ENCODE measurements around the gene NDUFB4.
"Not testable (repeated sequence)": the region's sequence is repeated elsewhere in the genome, so short reads cannot be mapped to it uniquely, and the experiment has no call there.

Gene NDUFB4

GRCh38 chr3:120636795-120637401 is 40.8 kb downstream of the NDUFB4 start:
- DNase-seq (ENCODE audit: low read depth in 2 of 3, low spot score in 1 of 3) = no peak

- no peak for DNase-seq (ENCODE audit: low read depth in 2 of 3, low spot score in 1 of 3)
Measured at GRCh38 chr3:120637851-120638559, 41.9 kb downstream of the NDUFB4 start.

GRCh38 chr3:120638820-120639219 is 42.7 kb downstream of the NDUFB4 start:
- DNase-seq (ENCODE audit: low read depth in 2 of 3, low spot score in 1 of 3) = not testable (repeated sequence)

GRCh38 chr3:120640231-120640630 is 44.1 kb downstream of the NDUFB4 start:
- no peak for DNase-seq (ENCODE audit: low read depth in 2 of 3, low spot score in 1 of 3)

GRCh38 chr3:120641696-120642246 is 45.6 kb downstream of the NDUFB4 start:
- no peak for DNase-seq (ENCODE audit: low read depth in 2 of 3, low spot score in 1 of 3)

- no peak for DNase-seq (ENCODE audit: low read depth in 2 of 3, low spot score in 1 of 3)
Measured at GRCh38 chr3:120642368-120642948, 46.3 kb downstream of the NDUFB4 start.

GRCh38 chr3:120645083-120645845 is 49.1 kb downstream of the NDUFB4 start:
- no peak for DNase-seq (ENCODE audit: low read depth in 2 of 3, low spot score in 1 of 3)

- DNase-seq (ENCODE audit: low read depth in 2 of 3, low spot score in 1 of 3) = no peak
Measured at GRCh38 chr3:120646771-120647432, 50.8 kb downstream of the NDUFB4 start.

GRCh38 chr3:120648290-120648689 is 52.2 kb downstream of the NDUFB4 start:
- no peak for DNase-seq (ENCODE audit: low read depth in 2 of 3, low spot score in 1 of 3)

GRCh38 chr3:120649830-120650233 is 53.7 kb downstream of the NDUFB4 start:
- DNase-seq (ENCODE audit: low read depth in 2 of 3, low spot score in 1 of 3) = no peak

GRCh38 chr3:120650311-120650710 is 54.2 kb downstream of the NDUFB4 start:
- no peak for DNase-seq (ENCODE audit: low read depth in 2 of 3, low spot score in 1 of 3)

Measured in stimulated activated CD4-positive, alpha-beta T cell treated with anti-CD3 and anti-CD28 coated beads, Interleukin-12 subunit alpha, Interleukin-12 subunit beta, amount 100 ng/mL, for 48 hours (primary cell).